A549 (cell line): ENCODE data around the gene SORCS2. TPM values are rescaled to one million over a fixed set of nuclear protein-coding genes. Genes with fewer than 3 reads are reported as not detected.

Experiments used
- ATAC-seq, 2 experiments: fragments of 200-7000 bp in 1 of 2; fragments of >200 bp in 1 of 2; cut with Nextera tagmentation in 1 of 2; cut with Tn5 transposase in 1 of 2; 3 replicates each; pipeline versions ENCODE4 v1.8.0 to v1.9.1; 2018 to 2020; ENCODE audit warnings: mild to moderate bottlenecking in 1 of 2, moderate library complexity in 1 of 2
- CTCF ChIA-PET: fragments of 300-600 bp; sonication (Branson Sonifier 250); formaldehyde crosslinking; extraction: SDS; loops from one replicate; lab custom pipeline; 2021; ENCODE audit warnings: antibody characterized with exemption, inconsistent platforms; lab: Yijun Ruan, JAX
- POLR2A ChIA-PET: fragments of 350-600 bp; formaldehyde crosslinking; extraction: SDS; loops from one replicate; lab custom pipeline; 2021; ENCODE audit warnings: antibody characterized with exemption, inconsistent platforms; lab: Yijun Ruan, JAX
- DNase-seq, 2 experiments: peaks; one replicate each; pipeline versions ENCODE4 v3.0.0 to v3.0.0-alpha.2; 2011 to 2016; ENCODE audit warnings: low read depth in 1 of 2, low spot score in 1 of 2
- FAIRE-seq: peaks from 2 replicates; lab custom pipeline; 2011; peaks lifted over from hg19 to GRCh38; lab: Jason Lieb, UNC
- H3K27ac ChIP-seq, 2 experiments: fragments of >200 bp; sonication (Bioruptor Twin); formaldehyde crosslinking; 3 replicates each; pipeline ENCODE4 v1.5.1; 2016 to 2017
- H3K4me1 ChIP-seq: fragments of >200 bp; sonication (Bioruptor Twin); formaldehyde crosslinking; 3 replicates; pipeline ENCODE4 v1.6.1; 2016
- H3K4me2 ChIP-seq: fragments of >200 bp; sonication (Bioruptor Twin); formaldehyde crosslinking; 3 replicates; pipeline ENCODE4 v1.6.1; 2016
- H3K4me3 ChIP-seq: fragments of >200 bp; sonication (Bioruptor Twin); formaldehyde crosslinking; 3 replicates; pipeline ENCODE4 v1.5.1; 2016
- H3K9me3 ChIP-seq: fragments of >200 bp; sonication (Bioruptor Twin); formaldehyde crosslinking; 3 replicates; pipeline ENCODE4 v1.6.1; 2016
- CBX8 ChIP-seq: fragments of 200-600 bp; sonication (generic); IDR thresholded peaks from 2 replicates; pipeline ENCODE4 v1.6.1; 2016
- FOSB ChIP-seq: fragments of 250-450 bp; sonication (Bioruptor Pico); IDR thresholded peaks from 2 replicates; pipeline ENCODE4 v1.5.0; 2020; ENCODE audit warnings: mild to moderate bottlenecking, moderate library complexity
- FOXS1 ChIP-seq: fragments of 250-450 bp; sonication (Bioruptor Pico); IDR thresholded peaks from 2 replicates; pipeline ENCODE4 v1.5.0; 2020; ENCODE audit warnings: mild to moderate bottlenecking, moderate library complexity
- HOXB5 ChIP-seq: fragments of 250-450 bp; sonication (Bioruptor Pico); IDR thresholded peaks from 2 replicates; pipeline ENCODE4 v1.5.0; 2020; ENCODE audit warnings: mild to moderate bottlenecking, moderate library complexity
- JUNB ChIP-seq: fragments of >200 bp; sonication (Bioruptor Twin); formaldehyde crosslinking; IDR thresholded peaks from 2 replicates; pipeline ENCODE4 v1.6.1; 2016
- KDM1A ChIP-seq: fragments of 200-600 bp; sonication (generic); IDR thresholded peaks from 2 replicates; pipeline ENCODE4 v1.6.1; 2016; ENCODE audit warnings: low read depth, mild to moderate bottlenecking
- KDM5A ChIP-seq: fragments of 200-600 bp; sonication (generic); IDR thresholded peaks from 2 replicates; pipeline ENCODE4 v1.6.1; 2016; ENCODE audit warnings: antibody characterized with exemption, mild to moderate bottlenecking
- MAFK ChIP-seq: fragments of 450-650 bp; IDR thresholded peaks from 2 replicates; pipeline ENCODE4 v1.6.1; 2014; ENCODE audit not compliant: partially characterized antibody
- MAZ ChIP-seq: fragments of 150-350 bp; IDR thresholded peaks from 2 replicates; pipeline ENCODE4 v1.6.1; 2014; ENCODE audit warnings: antibody characterized with exemption, low read depth, low read length, borderline replicate concordance
- MYC ChIP-seq: IDR thresholded peaks from 2 replicates; pipeline ENCODE4 v1.6.1; 2012; ENCODE audit warnings: mild to moderate bottlenecking, inconsistent platforms, low read length, improper control_type of control experiment, borderline replicate concordance
- NPAS2 ChIP-seq: fragments of 250-450 bp; sonication (Bioruptor Pico); IDR thresholded peaks from 2 replicates; pipeline ENCODE4 v1.8.0; 2022; ENCODE audit warnings: mild to moderate bottlenecking, moderate library complexity, borderline replicate concordance
- PHF8 ChIP-seq: fragments of 200-600 bp; sonication (generic); IDR thresholded peaks from 2 replicates; pipeline ENCODE4 v1.6.1; 2016; ENCODE audit warnings: low read depth, mild to moderate bottlenecking, antibody characterized with exemption, moderate library complexity, borderline replicate concordance
- RARB ChIP-seq: fragments of 250-450 bp; sonication (Bioruptor Pico); IDR thresholded peaks from 2 replicates; pipeline ENCODE4 v1.8.0; 2021; ENCODE audit warnings: mild to moderate bottlenecking, moderate library complexity
- RCOR1 ChIP-seq: fragments of 150-350 bp; IDR thresholded peaks from 2 replicates; pipeline ENCODE4 v1.6.1; 2014; ENCODE audit warnings: antibody characterized with exemption, low read length, low read depth
- SMC3 ChIP-seq: fragments of >200 bp; sonication (Bioruptor Twin); formaldehyde crosslinking; IDR thresholded peaks from 3 replicates; pipeline ENCODE4 v1.6.1; 2018; ENCODE audit warnings: inconsistent platforms
- SREBF2 ChIP-seq: fragments of 450-650 bp; IDR thresholded peaks from 2 replicates; pipeline ENCODE4 v1.6.1; 2014; ENCODE audit warnings: mild to moderate bottlenecking, moderate library complexity
- TFCP2L1 ChIP-seq: fragments of 250-450 bp; sonication (Bioruptor Pico); IDR thresholded peaks from 2 replicates; pipeline ENCODE4 v1.5.0; 2021; ENCODE audit warnings: mild to moderate bottlenecking
- TP53 ChIP-seq: fragments of 250-450 bp; sonication (Bioruptor Pico); IDR thresholded peaks from 2 replicates; pipeline ENCODE4 v1.5.0; 2021; ENCODE audit warnings: mild to moderate bottlenecking, moderate library complexity
- ZFP36 ChIP-seq: fragments of 450-650 bp; IDR thresholded peaks from 2 replicates; pipeline ENCODE4 v1.6.1; 2014; ENCODE audit warnings: borderline replicate concordance; ENCODE audit not compliant: partially characterized antibody
- ZNF302 ChIP-seq: fragments of 250-450 bp; sonication (Bioruptor Pico); IDR thresholded peaks from 2 replicates; pipeline ENCODE4 v1.9.0; 2021; ENCODE audit warnings: inconsistent platforms, mild to moderate bottlenecking, moderate library complexity
- WGBS: methylation state at CpG from one replicate; pipeline ENCODE4 v1.1.6; 2017; ENCODE audit errors: missing lambda C conversion rate; 5-methylcytosine and 5-hydroxymethylcytosine counted together
- polyA plus RNA-seq, 4 experiments: library from polyadenylated mRNA; depleted of rRNA in 3 of 4; stranded (reverse); fragments of >200 nt; fragmentation: RNase III in 1 of 4; extraction: RNeasy Plus Mini Kit Qiagen cat#74134 plus additional on column Dnase treatment in 1 of 4; gene quantifications; 2 replicates in 3 of 4; 3 replicates in 1 of 4; pipeline ENCODE4 v1.2.3, GENCODE V29; 2011 to 2017
- TF ChIP-seq, protein P1 (sequence below): fragments of 450-650 bp; IDR thresholded peaks from 2 replicates; pipeline ENCODE4 v1.6.1; 2014; ENCODE audit warnings: antibody characterized with exemption
- TF ChIP-seq, protein P2 (sequence below): fragments of 150-350 bp; IDR thresholded peaks from 2 replicates; pipeline ENCODE4 v1.6.1; 2014; ENCODE audit warnings: low read depth, mild to moderate bottlenecking, low read length
- TF ChIP-seq, protein P3 (sequence below): fragments of >200 bp; sonication (Bioruptor Twin); formaldehyde crosslinking; IDR thresholded peaks from 3 replicates; pipeline ENCODE4 v1.6.1; 2016
- TF ChIP-seq, protein P4 (sequence below): IDR thresholded peaks from 2 replicates; pipeline ENCODE4 v1.6.1; 2012

The SORCS2 gene
- polyA plus RNA-seq, 2 of the 4 experiments (the other 2 are of a cell fraction): 1.4 to 4.6 TPM

DNA sequence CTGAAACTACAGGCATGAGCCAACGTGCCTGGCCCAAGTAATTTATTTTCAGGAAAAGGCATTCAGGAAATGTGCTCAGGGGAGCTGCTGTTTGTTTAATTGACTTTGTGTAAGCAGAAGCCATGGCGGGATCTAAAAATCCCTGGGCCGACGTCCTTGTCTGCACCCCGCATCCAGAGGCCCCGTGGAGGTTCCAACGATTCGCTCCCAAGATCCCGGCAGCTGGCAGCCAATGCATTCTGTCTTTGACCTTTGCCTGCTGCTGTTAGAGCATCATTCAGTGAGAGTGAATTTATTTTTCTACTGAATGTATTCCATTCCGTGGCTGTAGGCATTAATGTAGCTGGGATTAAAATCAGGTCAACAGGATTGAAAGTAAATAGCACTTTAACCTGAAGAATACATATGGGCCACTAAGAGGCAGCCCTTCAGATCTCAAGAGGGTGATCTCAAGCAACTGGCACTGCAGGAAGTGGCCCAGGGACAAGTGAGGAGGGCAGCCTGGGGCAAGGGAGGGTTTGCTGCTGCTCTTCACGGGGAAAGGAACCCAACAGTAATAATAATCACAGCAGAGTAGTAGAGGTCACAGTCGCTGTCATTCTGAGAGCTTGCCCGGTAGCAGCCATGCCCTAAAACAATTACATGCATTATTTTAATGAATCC lies 167.2 kb downstream of the SORCS2 start:
- ChIA-PET POLR2A (no interaction called here), CTCF (no interaction called here)
- no peak overlapping the region for H3K4me3 ChIP-seq
- FAIRE-seq (no peak), DNase-seq (peak in 1 of 2 experiments; percentile 14), ATAC-seq (no peak)
- H3K9me3 ChIP-seq: no peaks in the 10 kb centered on the region
- 73% methylated on average over 13 of the region's 13 CpGs for WGBS
- TF ChIP-seq KDM1A: no peak
- no peak for TF ChIP-seq RARB (CRISPR knock-in tag)
- no peak for TF ChIP-seq PHF8
- no peak for TF ChIP-seq SREBF2
- no peak for TF ChIP-seq RCOR1
- no peak for TF ChIP-seq FOSB (CRISPR knock-in tag)
- TF ChIP-seq ZNF302 (CRISPR knock-in tag): no peak
- TF ChIP-seq, protein P1, sequence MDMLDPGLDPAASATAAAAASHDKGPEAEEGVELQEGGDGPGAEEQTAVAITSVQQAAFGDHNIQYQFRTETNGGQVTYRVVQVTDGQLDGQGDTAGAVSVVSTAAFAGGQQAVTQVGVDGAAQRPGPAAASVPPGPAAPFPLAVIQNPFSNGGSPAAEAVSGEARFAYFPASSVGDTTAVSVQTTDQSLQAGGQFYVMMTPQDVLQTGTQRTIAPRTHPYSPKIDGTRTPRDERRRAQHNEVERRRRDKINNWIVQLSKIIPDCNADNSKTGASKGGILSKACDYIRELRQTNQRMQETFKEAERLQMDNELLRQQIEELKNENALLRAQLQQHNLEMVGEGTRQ: no peak
- TF ChIP-seq FOXS1 (CRISPR knock-in tag): no peak
- no peak for TF ChIP-seq TFCP2L1 (CRISPR knock-in tag)
- H3K4me1 ChIP-seq: peaks cover 23% of the 10 kb centered on the region
- H3K27ac ChIP-seq: peak overlapping the region in 1 of 2 experiments; percentile 47; a peak in 3 of 6 replicates
- H3K4me2 ChIP-seq: peak overlapping the region; percentile 7; the same call in 1 of the 3 replicates

DNA sequence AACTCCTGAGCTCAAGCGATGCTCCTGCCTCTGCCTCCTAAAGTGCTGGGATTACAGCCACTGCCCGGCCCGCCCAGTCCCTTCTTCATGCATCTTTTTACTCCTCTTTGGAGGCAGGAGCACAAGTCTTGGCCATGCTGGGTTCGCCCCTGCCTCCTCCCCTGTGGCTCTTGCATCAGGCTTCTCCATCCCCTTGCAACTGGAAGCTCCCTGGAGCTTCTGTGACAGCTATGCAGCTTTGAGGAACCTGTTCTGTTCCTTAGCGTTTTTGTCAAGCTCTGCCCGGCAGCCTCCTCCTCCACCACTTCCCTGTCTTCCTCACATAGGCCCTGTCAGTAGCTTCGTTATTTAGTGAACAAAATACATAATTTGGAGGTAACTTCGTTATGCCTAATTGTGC lies 168.5 kb downstream of the SORCS2 start:
- ATAC-seq: no peak

DNA sequence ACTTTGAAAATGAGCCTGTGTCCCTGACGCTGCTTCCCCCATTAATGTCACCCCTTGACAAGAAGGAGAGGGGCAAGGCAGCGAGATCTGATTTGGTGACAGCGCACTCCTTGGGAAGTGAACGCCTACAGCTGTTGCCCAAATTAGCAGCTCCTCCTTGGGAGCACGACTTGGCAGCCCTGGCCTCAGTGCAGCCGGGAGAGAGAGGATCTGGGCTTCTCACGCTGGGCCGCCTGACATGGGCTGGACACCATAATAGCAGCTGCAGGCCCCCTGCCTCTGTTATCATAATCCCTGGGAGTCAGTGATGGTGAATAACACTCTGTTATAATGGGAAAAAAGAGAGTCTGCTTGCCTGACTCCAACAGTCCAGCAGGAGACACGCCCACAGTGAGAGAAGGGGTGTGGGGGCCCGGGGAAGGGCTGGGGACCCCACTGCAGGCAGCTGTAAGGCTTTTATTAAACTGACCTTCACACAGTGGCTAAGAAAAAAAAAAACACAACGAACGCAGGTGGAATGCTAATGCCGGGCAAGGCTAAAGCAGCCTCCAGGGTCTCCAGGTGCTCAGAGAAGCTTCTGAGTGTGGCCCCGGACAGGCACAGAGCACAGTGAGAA lies 169.1 kb downstream of the SORCS2 start:
- no peak overlapping the region for H3K4me3 ChIP-seq
- H3K9me3 ChIP-seq: no peaks in the 10 kb centered on the region
- H3K4me1 ChIP-seq: peaks cover 23% of the 10 kb centered on the region
- WGBS: 80% methylated on average over 11 of the region's 14 CpGs
- DNase-seq (no peak), ATAC-seq (no peak)
- no peak overlapping the region for H3K27ac ChIP-seq
- TF ChIP-seq RARB (CRISPR knock-in tag) (no peak), JUNB (no peak), PHF8 (no peak), ZFP36 (no peak), KDM1A (no peak), MAZ (no peak), MYC (no peak), SMC3 (no peak), FOSB (CRISPR knock-in tag) (no peak), HOXB5 (CRISPR knock-in tag) (no peak), TP53 (CRISPR knock-in tag) (no peak), MAFK (no peak), CBX8 (no peak), ZNF302 (CRISPR knock-in tag) (no peak)
- TF ChIP-seq, protein P2, sequence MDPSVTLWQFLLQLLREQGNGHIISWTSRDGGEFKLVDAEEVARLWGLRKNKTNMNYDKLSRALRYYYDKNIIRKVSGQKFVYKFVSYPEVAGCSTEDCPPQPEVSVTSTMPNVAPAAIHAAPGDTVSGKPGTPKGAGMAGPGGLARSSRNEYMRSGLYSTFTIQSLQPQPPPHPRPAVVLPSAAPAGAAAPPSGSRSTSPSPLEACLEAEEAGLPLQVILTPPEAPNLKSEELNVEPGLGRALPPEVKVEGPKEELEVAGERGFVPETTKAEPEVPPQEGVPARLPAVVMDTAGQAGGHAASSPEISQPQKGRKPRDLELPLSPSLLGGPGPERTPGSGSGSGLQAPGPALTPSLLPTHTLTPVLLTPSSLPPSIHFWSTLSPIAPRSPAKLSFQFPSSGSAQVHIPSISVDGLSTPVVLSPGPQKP: no peak
- TF ChIP-seq, protein P3, sequence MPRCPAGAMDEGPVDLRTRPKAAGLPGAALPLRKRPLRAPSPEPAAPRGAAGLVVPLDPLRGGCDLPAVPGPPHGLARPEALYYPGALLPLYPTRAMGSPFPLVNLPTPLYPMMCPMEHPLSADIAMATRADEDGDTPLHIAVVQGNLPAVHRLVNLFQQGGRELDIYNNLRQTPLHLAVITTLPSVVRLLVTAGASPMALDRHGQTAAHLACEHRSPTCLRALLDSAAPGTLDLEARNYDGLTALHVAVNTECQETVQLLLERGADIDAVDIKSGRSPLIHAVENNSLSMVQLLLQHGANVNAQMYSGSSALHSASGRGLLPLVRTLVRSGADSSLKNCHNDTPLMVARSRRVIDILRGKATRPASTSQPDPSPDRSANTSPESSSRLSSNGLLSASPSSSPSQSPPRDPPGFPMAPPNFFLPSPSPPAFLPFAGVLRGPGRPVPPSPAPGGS: no peak
- TF ChIP-seq, all 56 proteins: peak for 0
- ChIA-PET CTCF (interaction anchor here (0.7 kb wide), 1 partner anchor 10 kb away, joined by 3 read pairs; no protein-coding TSS in a partner anchor), POLR2A (no interaction called here)
- FAIRE-seq: no peak
- H3K4me2 ChIP-seq: no peak overlapping the region

More for the DNA sequence above, 168.5 kb downstream of the SORCS2 start:
- DNase-seq: no peak
- 73% methylated on average over 8 of the region's 8 CpGs for WGBS
- peaks cover 23% of the 10 kb centered on the region for H3K4me1 ChIP-seq
- H3K4me3 ChIP-seq: no peak overlapping the region
- H3K9me3 ChIP-seq: no peaks in the 10 kb centered on the region
- TF ChIP-seq, protein P4, sequence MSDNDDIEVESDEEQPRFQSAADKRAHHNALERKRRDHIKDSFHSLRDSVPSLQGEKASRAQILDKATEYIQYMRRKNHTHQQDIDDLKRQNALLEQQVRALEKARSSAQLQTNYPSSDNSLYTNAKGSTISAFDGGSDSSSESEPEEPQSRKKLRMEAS: no peak
- TF ChIP-seq MAFK (no peak), KDM5A (no peak), NPAS2 (CRISPR knock-in tag) (no peak)
- TF ChIP-seq, all 56 proteins: peak for 0
- FAIRE-seq: no peak
- ChIA-PET CTCF (interaction anchor here (0.6 to 0.7 kb wide), 2 partner anchors 11 to 15 kb away, joined by 3 read pairs; no protein-coding TSS in a partner anchor), POLR2A (no interaction called here)
- Histone ChIP-seq H3K4me2 (no peak overlapping the region), H3K27ac (no peak overlapping the region)
